Measurements from ENCODE around the gene THSD7A.
A peak's percentile ranks its signal among the peaks of the same experiment; 100 is the strongest.
"Not testable (repeated sequence)": the region's sequence is repeated elsewhere in the genome, so short reads cannot be mapped to it uniquely, and the experiment has no call there.

THSD7A gene

DNA sequence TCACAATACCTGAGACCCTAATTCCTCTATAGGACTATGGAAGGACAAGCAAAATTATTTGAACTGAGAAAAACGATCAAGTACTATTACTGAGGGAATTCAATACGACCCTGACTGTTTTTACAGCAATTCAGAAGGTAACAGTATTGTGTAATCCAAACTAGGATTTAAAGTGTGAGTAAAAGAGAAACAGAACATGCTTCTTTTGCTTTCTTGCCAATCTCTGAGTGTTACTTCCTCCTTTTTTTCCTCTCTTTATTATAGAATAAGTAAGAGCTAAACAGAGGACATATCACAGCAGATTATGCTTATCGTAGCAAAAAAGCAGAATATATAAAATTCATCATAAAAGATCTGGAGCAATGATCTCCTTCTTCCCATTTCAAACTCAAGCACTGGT is 292.1 kb downstream of the THSD7A start:
- no peak for DNase-seq (ENCODE audit: low read depth)
- TF ChIP-seq, protein P1, sequence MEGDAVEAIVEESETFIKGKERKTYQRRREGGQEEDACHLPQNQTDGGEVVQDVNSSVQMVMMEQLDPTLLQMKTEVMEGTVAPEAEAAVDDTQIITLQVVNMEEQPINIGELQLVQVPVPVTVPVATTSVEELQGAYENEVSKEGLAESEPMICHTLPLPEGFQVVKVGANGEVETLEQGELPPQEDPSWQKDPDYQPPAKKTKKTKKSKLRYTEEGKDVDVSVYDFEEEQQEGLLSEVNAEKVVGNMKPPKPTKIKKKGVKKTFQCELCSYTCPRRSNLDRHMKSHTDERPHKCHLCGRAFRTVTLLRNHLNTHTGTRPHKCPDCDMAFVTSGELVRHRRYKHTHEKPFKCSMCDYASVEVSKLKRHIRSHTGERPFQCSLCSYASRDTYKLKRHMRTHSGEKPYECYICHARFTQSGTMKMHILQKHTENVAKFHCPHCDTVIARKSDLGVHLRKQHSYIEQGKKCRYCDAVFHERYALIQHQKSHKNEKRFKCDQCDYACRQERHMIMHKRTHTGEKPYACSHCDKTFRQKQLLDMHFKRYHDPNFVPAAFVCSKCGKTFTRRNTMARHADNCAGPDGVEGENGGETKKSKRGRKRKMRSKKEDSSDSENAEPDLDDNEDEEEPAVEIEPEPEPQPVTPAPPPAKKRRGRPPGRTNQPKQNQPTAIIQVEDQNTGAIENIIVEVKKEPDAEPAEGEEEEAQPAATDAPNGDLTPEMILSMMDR (IDR thresholded peaks at IDR 0.05; ENCODE audit: low read depth, low read length, missing control alignments) = no peak
- H3K4me3 ChIP-seq (ENCODE audit: low read depth, low read length) = no peak overlapping the region

DNA sequence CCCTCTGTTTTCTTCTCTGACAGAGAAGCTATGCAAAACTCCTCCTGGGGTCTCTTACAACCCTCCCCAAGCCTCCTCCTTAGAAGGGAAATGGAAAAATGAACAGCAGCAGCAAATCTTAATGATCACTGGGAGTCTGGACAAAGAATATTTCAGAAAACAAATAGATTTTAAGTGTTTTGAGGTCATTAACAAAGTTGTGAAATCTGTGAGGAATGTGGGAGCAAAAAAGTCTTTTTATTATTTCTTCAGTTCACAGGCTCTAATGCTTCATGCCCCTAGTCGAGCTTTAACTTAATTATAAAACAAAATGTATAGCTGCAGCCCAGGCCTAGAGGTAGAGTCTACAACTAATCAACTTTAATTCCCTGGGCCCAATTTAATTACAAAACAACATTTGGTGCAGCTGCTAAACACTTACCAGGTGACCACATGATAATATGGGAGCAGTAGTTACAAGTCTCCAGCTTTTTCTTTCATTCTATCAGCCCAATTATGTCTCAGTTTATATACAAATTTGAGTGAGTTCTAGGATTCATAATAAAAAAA is 293.2 kb downstream of the THSD7A start:
- in situ Hi-C loops (cut with HindIII; ENCODE audit: low sequenced_read_pairs) = no loop called here
- DNase-seq (ENCODE audit: low read depth) = no peak
- TF ChIP-seq, protein P1 (IDR thresholded peaks at IDR 0.05; ENCODE audit: low read depth, low read length, missing control alignments) = no peak
- H3K4me3 ChIP-seq (ENCODE audit: low read depth, low read length) = no peak overlapping the region

More for the DNA sequence above, 292.1 kb downstream of the THSD7A start:
- in situ Hi-C loops (cut with HindIII; ENCODE audit: low sequenced_read_pairs) = no loop called here

DNA sequence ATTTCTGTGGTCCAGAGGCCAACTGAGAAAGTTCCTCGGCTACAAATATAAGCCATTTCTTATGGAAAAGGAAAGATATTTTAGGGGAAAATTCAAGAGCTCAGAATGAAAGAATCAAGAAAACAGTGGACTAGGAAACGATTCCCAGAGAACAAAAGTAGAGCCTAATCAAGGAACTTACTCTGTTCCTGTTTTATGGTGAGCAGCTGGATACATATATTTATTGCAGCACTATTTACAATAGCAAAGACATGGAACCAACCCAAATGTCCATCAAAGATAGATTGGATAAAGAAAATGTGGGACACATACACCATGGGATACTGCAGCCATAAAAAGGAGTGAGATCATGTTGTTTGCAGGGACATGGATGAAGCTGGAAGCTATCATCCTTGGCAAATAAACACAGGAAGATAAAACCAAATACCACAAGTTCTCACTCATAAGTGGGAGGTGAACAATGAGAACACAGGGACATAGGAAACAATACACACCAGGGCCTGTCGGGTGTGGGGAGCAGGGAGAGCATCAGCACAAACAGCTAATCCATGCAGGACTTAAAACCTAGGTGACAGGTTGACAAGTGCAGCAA is 298.7 kb downstream of the THSD7A start:
- TF ChIP-seq, protein P1 (IDR thresholded peaks at IDR 0.05; ENCODE audit: low read depth, low read length, missing control alignments) = no peak
- H3K4me3 ChIP-seq (ENCODE audit: low read depth, low read length) = no peak overlapping the region
- in situ Hi-C loops (cut with HindIII; ENCODE audit: low sequenced_read_pairs) = no loop called here
- DNase-seq (ENCODE audit: low read depth) = no peak

DNA sequence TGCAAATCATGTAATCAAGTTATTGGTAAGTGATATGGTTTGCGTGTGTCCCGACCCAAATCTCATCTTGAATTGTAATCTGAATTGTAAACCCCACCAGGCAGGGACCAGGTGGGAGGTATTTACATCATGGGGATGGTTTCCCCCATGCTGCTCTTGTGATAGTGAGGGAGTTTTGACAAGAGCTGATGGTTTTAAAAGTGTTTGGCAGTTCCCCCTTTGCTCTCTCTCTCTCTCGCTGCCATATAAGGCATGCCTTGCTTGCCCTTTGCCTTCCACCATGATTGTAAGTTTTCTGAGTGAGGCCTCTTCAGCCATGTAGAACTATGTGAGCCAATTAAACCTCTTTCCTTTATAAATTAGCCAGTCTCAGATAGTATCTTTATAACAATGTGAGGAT is 302.6 kb downstream of the THSD7A start:
- in situ Hi-C loops (cut with HindIII; ENCODE audit: low sequenced_read_pairs) = no loop called here
- TF ChIP-seq, protein P1 (IDR thresholded peaks at IDR 0.05; ENCODE audit: low read depth, low read length, missing control alignments) = no peak

DNA sequence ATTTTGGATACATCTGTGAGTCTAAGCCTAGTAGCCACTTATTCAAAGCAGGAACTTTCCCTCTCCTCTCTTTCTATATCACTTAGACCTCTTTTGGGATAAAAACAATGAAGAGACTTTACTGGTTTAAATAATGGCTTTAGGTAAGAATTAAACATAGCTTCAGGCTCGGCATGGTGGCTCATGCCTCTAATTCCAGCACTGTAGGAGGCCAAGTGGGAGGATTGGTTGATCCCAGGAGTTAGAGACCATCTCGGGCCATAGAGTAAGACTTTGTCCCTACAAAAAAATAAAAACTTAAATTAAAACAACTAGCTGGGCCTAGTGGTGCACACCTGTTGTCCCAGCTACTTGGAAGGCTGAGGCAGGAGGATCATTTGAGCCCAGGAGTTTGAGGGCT is 304.3 kb downstream of the THSD7A start:
- DNase-seq (ENCODE audit: low read depth) = no peak
- H3K4me3 ChIP-seq (ENCODE audit: low read depth, low read length) = no peak overlapping the region
- TF ChIP-seq, protein P1 (IDR thresholded peaks at IDR 0.05; ENCODE audit: low read depth, low read length, missing control alignments) = no peak
- in situ Hi-C loops (cut with HindIII; ENCODE audit: low sequenced_read_pairs) = no loop called here

More for the DNA sequence above, 302.6 kb downstream of the THSD7A start:
- DNase-seq (ENCODE audit: low read depth) = no peak
- no peak overlapping the region for H3K4me3 ChIP-seq (ENCODE audit: low read depth, low read length)

DNA sequence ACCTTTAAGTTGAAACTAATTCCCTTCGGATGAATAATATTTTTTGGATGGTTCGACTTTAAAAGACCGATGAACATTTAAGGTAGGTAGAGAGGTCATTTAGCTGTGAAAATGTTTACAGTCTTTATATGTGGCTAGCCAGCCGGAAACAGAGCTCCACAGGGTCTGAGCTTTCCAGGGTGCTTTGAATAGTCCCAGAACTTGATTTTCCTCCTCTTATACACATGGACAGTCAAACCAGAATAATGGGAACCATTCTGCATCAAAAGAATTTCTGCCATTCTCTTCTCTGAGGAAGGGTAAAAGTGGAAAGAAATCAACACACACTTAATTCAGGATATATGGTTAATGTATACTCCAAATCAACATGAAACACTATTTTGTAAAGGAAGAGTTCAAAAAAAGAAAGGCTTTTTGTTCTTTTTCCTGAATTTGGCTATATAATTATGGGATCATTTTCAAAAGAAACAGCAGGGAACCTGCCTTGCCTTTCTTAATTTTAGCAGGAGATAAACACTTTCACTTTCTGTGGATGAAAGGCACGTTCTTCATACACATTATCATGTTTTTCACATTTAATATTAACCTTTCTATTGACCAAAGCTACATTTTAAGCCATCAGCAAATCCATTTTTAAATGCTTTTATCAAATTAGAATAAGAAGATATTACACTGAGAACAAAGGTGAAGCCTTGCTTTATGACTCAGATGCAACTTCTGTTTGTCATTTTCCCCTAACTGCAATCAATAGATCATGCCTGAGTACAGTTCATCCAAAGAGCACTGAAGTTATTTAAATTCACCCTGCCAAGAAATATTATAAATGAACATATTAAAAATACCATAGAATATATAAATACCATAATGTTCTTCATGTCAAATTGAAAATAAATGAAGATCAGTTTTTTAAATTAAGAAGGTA is 307.3 kb downstream of the THSD7A start:
- in situ Hi-C loops (cut with HindIII; ENCODE audit: low sequenced_read_pairs) = no loop called here
- no peak for DNase-seq (ENCODE audit: low read depth)
- TF ChIP-seq, protein P1 (IDR thresholded peaks at IDR 0.05; ENCODE audit: low read depth, low read length, missing control alignments) = no peak
- peak overlapping the region; percentile 1 for H3K4me3 ChIP-seq (ENCODE audit: low read depth, low read length)

DNA sequence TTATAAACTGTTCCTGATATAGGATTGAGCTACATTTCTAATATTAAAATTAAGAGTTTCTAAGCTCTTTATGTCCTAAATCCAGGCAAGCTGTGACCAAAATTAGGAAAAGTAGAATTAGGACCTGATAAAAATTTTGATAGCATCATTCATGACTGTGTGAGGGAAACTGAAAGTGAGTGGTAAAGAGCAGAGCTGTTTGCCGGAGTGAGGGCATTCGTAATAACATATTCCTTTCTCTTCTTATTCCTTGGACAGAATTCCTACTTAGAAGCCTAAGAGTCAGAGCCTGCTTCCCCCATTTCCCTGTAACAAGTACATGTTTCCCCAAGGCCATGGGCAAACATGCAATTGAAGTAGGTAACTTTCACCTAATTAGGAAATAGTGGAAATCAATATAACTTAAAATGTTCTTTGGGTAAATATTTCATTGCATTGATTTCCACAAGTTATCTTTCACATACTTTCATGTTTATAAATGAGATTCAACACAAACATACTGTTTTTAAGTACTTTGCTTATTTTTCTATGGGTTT is 310.0 kb downstream of the THSD7A start:
- H3K4me3 ChIP-seq (ENCODE audit: low read depth, low read length); DNase-seq (ENCODE audit: low read depth); in situ Hi-C loops (cut with HindIII; ENCODE audit: low sequenced_read_pairs): not testable (repeated sequence)

Measured in astrocyte of the cerebellum (primary cell).